GM21786 (cell line): Measurements from ENCODE around the gene SELP.

ENCODE experiments used
- ATAC-seq: cut with Tn5 transposase; IDR thresholded peaks from one replicate; pipeline ENCODE4 v1.9.1; 2021; ENCODE audit not compliant: unreplicated experiment

The SELP gene

DNA sequence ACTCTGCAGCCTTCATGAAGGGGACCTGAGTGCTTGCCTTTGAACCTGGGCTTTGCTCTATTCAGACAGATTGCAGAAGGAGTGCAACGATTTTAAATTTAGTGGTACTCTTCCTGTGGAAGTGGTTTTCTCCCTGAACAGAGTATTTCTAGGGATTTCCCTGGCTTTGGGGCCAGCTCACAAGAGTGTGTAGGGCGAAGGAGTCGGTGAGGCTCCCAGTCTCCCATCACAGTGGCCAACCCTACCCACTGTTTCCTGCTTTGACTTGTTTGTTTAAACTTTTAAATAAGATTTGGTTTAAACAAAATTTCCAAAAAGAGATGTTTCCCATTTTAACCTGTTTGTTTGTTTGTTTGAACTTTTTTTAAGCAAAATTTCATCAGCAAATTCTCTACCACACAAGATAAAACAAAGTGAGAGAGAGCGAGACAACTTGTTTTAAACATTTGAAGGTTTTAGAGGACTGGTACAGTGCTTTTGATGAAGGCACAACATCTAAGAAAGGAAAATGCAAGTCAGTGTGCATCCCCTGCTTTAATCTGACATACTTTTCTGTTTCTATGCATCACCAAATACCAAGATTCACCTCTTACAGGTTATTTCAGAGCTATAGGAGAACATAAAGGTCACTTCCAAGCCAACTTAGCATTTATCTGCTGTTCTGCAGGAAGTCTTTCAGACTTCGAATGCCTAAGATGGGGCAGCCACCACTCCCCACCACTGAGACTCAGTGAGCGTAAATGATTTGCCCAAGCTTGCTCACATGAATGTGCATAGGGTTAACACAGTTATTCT, 6.6 kb downstream of the SELP start:
- no peak for ATAC-seq

DNA sequence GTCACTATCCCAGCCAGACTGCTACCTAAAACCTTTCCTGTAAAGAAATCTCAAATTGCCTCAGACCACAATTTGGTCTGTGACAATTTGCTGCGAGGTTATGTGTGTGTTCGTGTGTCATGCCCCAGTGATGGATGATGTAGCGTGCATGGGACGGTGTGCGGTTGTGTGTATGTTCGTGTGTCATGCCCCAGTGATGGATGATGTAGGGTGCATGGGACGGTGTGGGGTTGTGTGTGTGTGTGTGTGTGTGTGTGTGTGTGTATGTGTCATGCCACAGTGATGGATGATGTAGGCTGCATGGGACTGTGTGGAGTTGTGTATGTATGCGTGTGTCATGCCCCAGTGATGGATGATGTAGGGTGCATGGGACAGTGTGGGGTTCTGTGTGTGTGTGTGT, 9.4 kb downstream of the SELP start:
- ATAC-seq, result no peak

DNA sequence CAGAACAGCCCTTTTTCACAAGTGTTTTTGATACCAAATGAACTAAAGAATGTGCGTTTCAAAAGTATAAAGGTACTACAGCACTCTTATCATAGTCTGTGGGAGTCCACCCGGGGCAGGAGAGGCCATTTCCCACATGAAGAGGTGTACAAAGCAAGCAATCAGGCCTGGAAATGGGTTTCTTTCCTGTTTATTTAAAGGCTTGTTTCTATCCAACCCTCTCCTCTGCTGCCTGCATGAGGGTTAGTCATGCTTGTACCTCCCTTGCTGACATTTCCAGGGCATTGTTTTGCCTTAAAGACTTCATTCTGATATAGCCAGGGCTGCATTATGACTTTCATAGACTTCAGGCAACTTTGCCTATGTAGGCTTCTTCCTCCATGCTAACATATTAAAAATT, 11.6 kb downstream of the SELP start:
- ATAC-seq, result no peak

DNA sequence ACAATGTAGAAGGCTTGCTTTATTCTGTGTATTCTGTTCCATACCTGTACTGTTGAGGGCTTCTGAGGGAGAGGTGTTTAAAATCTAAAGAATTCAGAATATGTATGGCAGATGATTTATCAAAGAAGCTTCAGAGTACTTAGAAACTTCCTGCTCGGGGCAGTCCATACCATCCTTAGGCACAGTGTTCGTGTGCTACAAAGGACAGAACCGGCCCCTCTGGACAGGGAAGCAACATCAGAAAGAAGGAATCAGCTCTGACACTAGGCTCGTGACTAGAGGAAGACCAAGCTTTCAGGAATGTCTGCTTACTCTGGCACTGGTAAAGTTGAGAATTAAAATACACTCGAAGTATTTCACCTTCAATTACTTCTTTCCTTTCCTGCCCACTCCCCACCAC, 14.1 kb downstream of the SELP start:
- ATAC-seq, result no peak

DNA sequence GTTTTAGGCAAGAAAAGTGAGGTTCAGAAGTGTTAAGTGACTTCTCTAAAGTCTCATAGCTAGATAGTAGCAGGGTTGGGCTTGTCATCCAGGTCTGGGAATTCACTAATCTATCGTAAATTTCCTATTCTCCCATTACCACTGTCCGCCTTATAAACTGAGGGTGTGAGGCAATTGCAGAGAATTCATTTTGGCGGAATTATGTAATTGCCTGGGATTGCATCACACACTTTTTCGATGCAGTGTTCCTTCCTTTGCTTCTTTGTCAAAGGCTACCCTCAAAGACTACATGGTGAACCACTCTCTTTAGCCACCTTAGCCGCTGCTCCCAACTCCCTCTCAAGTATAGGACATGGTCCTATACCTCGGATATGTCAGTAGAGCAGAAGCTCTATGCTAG, 19.1 kb downstream of the SELP start:
- no peak for ATAC-seq

DNA sequence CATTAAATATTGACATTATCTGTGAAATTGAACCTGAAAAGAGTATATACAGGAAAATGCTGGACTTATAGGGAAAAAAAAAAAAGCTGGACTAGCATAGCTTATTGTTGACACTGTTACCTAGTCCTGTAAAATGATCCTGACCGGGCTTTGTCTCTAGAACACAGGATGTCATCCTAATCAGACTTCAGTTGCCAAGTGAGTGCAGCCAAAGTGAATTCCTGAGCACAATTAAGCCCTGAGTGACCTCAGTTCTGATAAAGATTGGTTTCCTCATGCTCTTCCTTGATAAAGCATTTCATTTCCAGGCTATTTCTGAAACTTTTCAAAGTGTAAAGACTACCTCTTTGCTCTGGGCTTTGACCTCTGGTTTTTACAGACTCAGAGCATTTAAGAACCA, 19.8 kb downstream of the SELP start:
- no peak for ATAC-seq

DNA sequence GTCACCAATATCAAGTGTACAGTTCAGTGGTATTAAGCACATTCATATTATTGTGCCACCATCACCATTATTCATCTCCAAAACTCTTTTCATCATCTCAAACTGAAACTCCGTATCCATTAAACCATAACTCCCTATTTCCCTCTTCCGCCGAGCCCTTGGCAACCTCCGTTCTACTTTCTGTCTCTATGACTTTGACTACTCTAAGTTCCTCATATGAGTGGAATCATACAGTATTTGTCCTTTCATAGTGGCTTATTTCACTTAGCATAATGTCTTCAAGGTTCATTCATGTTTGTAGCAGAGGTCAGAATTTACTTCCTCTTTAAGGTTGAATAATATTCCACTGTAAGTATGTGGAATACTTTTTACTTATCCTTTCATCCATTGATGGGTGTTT, 21.7 kb downstream of the SELP start:
- no peak for ATAC-seq

DNA sequence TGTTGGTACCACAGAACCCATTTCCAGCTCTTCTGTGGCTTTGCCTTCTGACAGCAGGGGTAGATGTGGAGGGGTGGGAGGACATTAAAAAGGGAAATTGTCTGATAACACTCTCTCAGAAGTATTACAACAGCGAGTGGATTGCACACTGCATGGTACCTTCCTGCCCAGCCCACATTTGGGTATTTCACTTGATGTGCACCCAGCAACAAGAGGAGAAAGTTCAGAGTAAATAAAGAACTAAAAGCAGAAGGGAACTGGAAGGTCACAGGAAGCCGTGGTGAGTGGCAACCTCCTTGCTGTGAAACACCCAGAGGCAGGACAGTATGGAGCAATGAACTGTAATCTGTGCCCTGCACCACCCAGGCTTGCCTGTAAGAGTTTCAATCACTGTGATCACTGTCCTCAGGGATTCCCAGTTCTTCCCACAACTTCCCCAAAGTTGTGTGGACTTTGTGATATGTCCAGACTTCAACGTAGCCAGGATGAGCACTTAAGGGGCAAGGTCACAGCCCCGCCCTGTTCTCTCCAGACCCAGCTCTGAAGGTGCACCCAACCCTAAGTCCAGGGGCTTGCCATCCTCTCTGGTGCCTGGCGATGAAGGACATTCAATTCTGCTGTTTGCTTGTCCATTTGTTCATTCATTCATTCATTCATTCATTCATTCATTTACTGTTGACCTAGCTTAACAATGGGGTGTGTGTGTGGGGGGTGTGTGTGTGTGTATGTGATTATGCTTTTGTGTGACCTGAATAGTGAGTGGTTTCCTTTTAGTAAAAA, 25.0 kb downstream of the SELP start:
- peak; percentile 61 for ATAC-seq

DNA sequence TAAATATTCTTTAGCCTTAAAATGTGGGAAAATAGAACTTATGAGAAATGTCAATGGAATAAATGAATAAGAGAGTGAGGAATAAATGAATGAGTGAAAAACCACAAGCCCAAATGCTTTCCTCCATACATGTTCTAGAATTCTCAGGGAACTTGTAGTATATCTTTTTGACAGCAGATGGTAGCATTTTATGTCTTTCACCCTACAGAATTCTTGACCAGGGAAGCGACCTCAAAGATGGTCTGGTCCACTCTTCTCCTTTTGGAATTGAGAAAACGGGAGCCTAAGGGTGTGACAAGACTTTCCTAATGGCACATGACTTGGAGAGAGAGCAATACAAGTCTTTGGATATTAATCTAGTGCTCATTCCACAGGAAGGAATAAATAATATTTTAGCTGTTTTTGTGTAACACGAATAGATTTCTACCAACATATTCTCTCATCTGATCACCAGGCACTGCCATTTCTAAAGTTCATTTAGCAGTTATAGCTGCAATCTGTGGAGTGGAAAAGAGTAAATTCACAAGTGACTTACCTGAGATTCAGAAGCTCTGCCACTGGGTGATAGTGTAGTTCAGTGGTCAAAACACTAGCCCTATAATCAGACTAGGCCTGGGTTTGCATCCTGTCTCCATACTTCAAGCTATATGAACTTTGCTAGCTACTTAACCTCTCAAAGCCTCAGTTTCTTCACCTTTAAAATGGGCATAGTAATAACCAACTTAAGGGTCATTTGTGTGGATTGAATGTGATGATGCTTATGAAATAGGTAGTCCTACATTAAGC, 28.6 kb downstream of the SELP start:
- ATAC-seq, result no peak

DNA sequence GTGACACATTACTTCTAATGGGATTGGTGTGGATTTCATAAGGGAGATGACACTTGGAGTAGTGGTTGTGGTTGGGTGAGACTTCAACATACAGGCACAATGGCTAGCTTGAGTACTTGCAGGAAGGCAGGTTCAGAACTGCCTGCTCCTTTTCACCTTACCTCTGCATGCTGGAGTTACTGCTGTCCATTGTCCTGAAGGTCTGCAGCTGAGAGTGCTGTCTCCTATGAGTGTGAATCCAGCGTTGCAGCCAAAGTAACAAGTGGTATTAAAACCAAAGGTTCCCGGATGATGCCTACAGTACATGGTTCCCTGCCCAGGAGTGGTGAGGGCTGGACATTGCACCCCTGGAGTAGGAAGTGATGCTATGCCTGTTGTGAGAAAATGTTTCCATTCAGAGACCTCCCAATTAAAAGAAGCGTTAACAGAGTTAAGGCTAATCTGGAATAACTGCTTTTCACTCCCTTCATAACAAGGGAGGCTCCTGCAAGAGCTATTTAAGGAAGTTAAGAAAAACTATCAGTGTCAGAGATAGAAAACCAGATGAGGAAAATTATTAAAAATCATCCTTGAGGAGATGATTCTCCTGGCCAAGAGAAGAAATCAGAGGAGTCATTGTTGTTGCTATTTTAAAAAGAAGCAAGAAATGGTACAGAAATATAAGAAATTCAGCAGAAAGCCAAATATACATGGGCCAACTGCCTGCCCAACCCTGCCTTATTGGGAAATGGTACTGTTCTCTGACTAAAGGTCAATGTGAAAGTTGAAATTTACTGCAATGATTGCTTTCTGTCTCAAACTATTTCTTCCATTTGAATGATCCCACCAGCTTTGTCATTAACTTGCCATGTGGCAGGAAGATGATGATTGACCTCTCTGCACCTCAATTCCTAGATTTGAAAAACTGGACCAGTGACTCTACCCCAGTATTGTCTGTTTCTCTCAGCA, 33.9 kb downstream of the SELP start:
- ATAC-seq, result no peak

DNA sequence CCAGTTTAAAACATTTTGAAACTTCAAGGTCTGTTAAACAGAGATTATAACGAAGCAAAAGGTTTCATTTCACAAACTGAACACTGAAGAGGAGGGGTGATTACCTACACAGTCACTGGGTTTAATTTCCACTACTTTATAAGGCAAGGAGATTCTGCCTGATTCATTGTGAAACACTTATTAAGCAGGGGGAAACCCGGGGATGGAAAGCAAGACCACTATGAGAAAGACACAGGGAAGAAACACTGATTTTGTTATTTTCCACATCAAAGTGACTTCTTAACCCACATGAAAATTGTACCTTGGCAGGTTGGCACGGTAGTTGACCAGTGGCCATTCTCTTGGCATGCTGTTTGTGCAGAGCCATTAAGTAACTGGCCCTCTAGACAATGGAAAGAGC, 35.5 kb downstream of the SELP start:
- ATAC-seq, result peak; percentile 78

DNA sequence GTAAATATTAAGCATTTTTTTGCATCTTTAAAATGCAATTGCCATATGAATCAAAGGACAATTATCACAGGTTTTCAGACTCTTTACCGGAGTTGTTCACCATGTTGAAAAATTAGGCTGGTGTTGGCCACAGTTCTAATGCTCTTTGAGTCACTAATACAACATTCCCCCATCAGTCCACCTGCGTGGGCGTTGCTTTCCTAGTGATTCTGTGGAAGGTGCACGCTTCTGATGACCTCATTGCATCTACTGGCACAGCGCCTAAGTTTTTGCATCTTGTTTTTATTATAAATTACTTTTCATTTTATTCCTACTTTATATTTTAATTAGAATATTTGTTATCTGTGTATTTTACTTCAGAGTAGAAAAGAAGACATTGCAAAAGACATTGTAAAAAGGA, 39.0 kb downstream of the SELP start:
- ATAC-seq, result no peak

DNA sequence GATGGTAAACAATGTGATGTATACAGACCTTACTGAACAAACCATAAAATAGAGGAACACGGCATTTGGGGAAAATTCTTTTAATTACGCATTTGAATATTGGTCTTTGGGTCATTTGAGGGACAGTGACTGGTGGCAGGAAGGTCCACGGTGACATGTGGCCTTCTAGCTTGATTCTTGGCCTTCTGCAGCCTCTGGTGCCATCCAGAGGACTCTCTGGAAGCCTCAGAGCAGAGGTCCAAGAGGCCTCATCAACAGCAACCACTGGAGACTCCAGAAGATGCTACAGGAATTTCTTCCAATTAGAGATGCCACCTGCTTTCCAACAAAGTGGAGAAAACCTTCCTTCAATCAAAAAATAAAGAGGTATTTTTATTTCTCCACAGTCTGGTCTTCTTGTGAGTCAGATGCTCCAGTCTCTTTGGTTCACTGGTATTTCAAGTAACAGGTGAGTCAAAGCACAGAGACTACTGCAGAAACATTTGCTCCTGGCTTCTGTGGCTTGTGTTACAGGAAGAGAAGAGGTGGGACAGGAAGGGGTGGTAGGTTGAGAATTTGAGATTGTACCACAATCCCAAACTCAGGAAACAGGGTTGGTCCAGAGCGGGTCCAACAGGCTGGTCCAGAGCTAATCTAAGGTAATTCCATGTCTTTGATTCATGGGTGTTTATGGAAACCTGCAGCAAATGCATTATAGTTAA, 41.0 kb downstream of the SELP start:
- ATAC-seq, result no peak

DNA sequence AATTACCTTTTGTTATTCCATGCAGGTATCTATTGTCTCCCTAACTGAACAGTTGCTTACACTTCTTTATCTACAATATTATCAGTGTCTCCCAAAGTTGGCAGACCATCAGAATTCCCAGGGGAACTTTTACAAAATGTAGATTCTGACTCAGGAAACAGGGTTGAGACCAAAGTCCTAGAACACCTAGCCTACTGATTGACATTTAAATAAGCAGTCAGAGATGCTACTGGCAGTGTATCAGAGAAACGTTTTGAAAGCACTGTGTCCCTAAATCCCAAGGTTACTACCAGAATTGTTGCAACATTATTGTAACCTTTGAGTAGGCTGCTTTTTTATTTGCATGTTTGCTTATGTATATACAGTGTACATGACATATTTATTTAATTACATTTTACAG, 41.8 kb downstream of the SELP start:
- ATAC-seq, result no peak

DNA sequence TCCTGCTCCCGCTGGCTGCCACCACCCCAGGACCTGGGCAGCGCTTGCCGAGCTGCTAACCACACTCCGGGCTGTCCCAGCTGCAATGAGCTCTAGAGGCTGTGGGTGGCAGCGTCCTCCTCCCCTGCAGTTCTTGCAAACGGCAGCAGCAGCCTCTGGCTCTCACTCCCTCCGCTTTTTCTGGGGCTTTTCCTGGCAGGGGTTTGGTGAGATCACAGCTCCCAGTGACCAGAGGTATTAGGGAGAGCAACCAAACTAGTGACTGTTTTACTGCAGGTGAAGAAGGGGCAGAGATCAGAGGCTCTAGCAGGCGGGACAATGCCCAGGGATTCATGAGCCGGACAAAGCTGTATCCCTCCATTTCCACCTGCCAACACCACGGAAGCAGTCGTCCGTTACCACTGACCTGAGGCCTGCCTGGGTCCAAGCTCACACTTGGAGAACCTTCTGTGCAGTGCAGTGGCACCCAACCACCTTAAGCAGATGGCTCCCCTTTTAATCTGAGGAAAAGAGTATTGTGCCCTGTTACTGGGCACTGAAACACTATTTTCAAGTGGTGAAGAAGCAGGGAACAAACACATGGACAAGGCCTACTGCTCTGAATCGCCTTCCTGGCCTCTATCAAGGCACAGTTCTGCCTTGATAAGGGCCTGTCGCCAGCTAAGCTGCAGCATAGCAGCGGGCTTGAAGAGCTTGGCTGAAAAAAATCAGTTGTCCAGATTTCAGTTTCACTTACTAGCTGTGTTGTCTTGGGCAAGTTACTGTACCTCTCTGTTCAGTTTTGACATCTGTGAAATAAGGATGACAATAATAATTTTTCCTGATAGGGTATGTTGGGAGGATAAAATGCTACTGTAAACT, 43.3 kb downstream of the SELP start, which contains the start of gene F5:
Gene F5 (minus strand): TSS at position 87 of the 861 bp plus-strand sequence. CDS start 95 bp downstream, outside the sequence.
- ATAC-seq, result peak; percentile 96

DNA sequence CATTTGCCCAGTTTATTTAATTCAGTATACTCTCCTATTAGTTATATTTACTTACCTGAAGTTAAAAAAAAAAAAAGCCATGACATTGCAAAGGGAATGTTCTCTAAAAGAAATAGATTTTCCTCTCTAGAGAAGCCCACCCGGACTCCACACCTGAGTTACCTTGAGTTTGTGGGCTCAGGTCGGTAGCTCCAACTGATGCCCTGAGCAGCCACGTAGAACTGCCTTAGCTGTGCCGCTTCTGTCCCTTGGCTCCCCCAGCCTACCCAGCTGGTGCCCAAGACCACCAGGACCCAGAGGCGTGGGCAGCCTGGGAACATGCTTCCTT, 43.9 kb downstream of the SELP start:
- peak; percentile 30 for ATAC-seq

DNA sequence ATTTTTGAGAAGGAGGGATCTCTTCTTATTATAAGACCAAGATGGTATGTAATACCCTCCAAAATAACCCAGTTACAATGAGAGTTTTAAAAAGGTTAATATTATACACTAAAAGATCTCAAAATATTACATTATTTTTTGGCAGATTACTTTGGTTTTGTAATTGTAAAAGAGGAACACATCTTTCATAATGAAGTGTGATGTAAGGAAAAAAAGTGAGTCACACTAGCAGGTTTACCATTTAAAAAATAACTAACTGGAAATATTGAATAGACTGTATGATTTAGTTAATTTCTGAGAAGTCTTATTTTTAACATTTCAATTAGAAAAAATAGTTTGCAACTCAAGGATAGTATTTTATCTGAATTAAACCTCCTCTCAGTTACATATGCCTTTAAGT, 44.7 kb downstream of the SELP start:
- no peak for ATAC-seq

DNA sequence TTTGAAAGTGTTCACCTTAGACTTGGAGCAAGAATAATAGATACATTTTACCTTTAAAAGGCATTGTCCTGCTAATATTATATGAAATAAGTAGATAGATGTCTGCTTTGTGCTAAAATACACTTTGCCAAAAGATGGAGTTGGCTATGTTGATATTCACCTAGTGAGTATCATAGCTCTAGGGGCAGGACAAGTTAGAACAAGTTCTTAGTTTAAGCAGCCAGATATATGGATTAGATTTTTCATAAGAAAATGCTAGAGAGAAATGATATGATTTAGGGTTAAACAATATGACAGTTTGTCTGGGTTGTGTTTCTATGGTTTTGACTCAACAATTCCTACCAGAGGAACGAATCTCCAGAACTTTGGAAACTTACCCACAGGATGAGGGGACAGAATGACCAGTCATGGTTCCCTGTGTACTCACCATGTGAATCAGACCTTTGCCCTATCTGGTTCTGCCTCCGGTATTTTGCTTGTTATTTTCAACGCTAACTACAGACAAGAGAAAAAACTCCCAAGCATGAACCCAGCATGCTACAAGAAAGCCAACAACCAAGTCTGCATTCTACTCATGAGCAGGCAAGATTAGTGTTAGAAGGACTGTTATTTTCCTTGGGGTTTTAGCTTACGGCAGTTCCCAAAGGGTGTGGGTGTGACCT, 45.3 kb downstream of the SELP start:
- no peak for ATAC-seq
